Measurements from ENCODE around the gene CEP104. TPM values are rescaled to one million over a fixed set of nuclear protein-coding genes. Genes with fewer than 3 reads are reported as not detected.
"Not testable (repeated sequence)": the region's sequence is repeated elsewhere in the genome, so short reads cannot be mapped to it uniquely, and the experiment has no call there.

Gene CEP104
- total RNA-seq, 1 experiment from 2014 or later = 74.1 TPM

GRCh38 chr1:3803905-3804626 lies 52.9 kb downstream of the CEP104 start:
- ChIA-PET CTCF (interaction anchor here (0.6 to 0.7 kb wide), 4 partner anchors 29 to 1751 kb away, joined by 3 to 5 read pairs (median 4); no protein-coding TSS in a partner anchor), POLR2A (no interaction called here)
- H3K27me3 Mint-ChIP-seq (ENCODE audit: insufficient read depth, unreplicated experiment) = peaks cover 9% of the 10 kb centered on the region

DNA sequence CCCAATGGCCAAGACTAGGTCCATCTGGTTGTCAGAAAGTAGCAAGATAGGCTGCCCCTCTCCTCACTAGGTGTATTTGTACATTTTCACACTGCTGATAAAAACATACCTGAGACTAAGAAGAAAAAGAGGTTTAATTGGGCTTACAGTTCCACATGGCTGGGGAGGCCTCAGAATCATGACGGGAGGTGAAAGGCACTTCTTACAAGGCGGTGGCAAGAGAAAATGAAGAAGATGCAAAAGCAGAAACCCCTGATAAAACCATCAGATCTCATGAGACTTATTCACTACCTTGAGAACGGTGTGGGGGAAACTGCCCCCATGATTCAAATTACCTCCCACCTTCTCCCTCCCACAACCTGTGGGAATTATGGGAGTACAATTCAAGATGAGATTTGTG lies 56.2 kb downstream of the CEP104 start:
- BruUV-seq (replicated peaks); H3K36me3 Mint-ChIP-seq (ENCODE audit: insufficient read depth, unreplicated experiment); intact Hi-C loops (cut with micrococcal nuclease); H3K4me3 Mint-ChIP-seq (ENCODE audit: unreplicated experiment); DNase-seq (ENCODE audit: unreplicated experiment); H3K27ac Mint-ChIP-seq (ENCODE audit: low read depth, unreplicated experiment); H3K9me3 Mint-ChIP-seq (ENCODE audit: unreplicated experiment); POLR2A ChIA-PET; H3K27me3 Mint-ChIP-seq (ENCODE audit: insufficient read depth, unreplicated experiment): not testable (repeated sequence)
- peaks cover 14% of the 10 kb centered on the region for H3K4me1 Mint-ChIP-seq (ENCODE audit: insufficient read depth, unreplicated experiment)
- CTCF ChIA-PET = interaction anchor here (0.6 kb wide), 1 partner anchor 120 kb away, joined by 4 read pairs; no protein-coding TSS in a partner anchor

More at GRCh38 chr1:3803905-3804626, 52.9 kb downstream of the CEP104 start:
- H3K4me1 Mint-ChIP-seq (ENCODE audit: insufficient read depth, unreplicated experiment) = peaks cover 5% of the 10 kb centered on the region
- TF ChIP-seq, protein P1, sequence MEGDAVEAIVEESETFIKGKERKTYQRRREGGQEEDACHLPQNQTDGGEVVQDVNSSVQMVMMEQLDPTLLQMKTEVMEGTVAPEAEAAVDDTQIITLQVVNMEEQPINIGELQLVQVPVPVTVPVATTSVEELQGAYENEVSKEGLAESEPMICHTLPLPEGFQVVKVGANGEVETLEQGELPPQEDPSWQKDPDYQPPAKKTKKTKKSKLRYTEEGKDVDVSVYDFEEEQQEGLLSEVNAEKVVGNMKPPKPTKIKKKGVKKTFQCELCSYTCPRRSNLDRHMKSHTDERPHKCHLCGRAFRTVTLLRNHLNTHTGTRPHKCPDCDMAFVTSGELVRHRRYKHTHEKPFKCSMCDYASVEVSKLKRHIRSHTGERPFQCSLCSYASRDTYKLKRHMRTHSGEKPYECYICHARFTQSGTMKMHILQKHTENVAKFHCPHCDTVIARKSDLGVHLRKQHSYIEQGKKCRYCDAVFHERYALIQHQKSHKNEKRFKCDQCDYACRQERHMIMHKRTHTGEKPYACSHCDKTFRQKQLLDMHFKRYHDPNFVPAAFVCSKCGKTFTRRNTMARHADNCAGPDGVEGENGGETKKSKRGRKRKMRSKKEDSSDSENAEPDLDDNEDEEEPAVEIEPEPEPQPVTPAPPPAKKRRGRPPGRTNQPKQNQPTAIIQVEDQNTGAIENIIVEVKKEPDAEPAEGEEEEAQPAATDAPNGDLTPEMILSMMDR (IDR thresholded peaks at IDR 0.05; ENCODE audit: unreplicated experiment) = no peak
- no TSS peak for BruUV-seq (replicated peaks)
- DNase-seq (ENCODE audit: unreplicated experiment) = no peak
- no peak overlapping the region for H3K4me3 Mint-ChIP-seq (ENCODE audit: unreplicated experiment)
- H3K9me3 Mint-ChIP-seq (ENCODE audit: unreplicated experiment) = no peaks in the 10 kb centered on the region
- intact Hi-C loops (cut with micrococcal nuclease) = no loop called here
- no peaks in the 10 kb centered on the region for H3K36me3 Mint-ChIP-seq (ENCODE audit: insufficient read depth, unreplicated experiment)
- no peak overlapping the region for H3K27ac Mint-ChIP-seq (ENCODE audit: low read depth, unreplicated experiment)

DNA sequence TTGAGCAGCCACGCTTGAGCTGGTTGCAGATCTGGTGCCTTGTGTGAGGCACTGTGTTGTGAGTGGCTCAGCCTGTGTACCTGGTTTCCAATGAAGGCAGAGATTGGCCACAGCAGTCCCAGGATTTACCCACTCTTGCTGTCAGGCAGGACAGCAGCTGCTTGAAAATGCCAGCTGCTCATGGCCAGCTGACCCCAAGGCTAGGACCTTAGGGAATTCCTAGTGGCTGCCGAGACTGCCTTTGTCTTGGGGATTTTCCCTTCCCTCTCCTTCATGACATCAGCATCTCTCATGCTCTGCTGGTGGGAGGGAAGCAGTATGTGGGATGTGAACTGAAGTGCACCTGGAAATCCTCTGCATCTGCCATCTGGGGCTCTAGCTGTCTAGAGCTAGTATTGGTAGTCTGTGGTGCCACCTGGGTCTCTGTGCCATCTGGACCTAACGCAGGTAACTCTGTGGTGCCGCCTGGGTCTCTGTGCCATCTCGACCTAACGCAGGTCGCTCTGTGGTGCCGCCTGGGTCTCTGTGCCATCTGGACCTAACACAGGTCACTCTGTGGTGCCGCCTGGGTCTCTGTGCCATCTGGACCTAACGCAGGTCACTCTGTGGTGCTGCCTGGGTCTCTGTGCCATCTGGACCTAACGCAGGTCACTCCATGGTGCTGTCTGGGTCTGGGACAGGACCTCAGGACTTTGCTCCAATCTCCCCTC lies 56.9 kb downstream of the CEP104 start:
- Mint-ChIP-seq H3K27me3 (ENCODE audit: insufficient read depth, unreplicated experiment) (peaks cover 9% of the 10 kb centered on the region), H3K4me1 (ENCODE audit: insufficient read depth, unreplicated experiment) (peaks cover 14% of the 10 kb centered on the region), H3K27ac (ENCODE audit: low read depth, unreplicated experiment) (no peak overlapping the region), H3K4me3 (ENCODE audit: unreplicated experiment) (no peak overlapping the region), H3K36me3 (ENCODE audit: insufficient read depth, unreplicated experiment) (peaks cover 9% of the 10 kb centered on the region), H3K9me3 (ENCODE audit: unreplicated experiment) (no peaks in the 10 kb centered on the region)
- intact Hi-C loops (cut with micrococcal nuclease) = loop anchor here (5.0 kb wide), 1 partner anchor 178 kb away; no protein-coding TSS in a partner anchor
- ChIA-PET POLR2A (no interaction called here), CTCF (interaction anchor here (0.6 to 1.1 kb wide), 4 partner anchors 8 to 45 kb away, joined by 3 read pairs; no protein-coding TSS in a partner anchor)
- DNase-seq (ENCODE audit: unreplicated experiment) = no peak
- no TSS peak for BruUV-seq (replicated peaks)
- TF ChIP-seq, protein P1 (IDR thresholded peaks at IDR 0.05; ENCODE audit: unreplicated experiment) = no peak

DNA sequence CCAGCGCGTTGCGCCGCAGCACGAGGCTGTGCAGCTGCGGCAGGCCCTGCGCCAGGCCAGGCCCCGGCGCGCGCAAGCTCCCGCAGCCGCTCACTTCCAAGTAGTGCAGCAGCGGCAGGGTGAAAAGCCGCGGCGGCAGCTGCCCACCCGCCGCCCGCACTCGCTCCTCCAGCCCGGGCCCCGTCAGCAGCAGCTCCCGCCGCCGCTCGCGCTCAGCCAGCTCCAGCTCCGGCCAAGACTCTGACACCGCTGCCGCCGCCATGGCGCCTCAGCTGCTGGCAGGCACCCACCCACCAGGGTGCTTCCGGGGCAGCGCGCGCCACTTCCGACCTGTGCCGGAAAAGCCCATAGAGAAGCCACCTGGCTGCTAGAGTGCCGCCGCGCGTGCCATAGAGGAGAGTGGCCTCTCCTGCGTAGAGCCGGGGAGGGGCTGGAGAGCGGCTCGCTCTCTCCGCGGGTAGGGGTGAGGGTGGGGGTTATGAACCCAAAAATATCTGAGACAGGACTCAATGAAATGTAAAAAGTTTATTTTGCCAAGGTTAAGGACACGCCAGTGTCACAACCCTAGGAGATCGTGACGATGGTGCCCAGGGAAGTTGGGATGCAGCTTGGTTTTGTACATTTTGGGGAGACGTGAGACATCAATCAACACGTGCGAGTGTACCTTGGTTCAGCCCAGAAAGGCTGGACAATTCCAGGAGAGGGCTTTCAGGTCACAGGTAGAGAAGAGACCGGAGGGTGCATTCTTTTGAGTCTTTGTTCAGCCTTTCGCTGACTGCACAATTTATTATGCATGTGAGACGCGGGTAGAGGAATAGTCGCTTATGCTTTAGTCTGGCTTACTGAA lies 60.6 kb downstream of the CEP104 start, which contains the start of gene LRRC47:
LRRC47 (minus strand) TSS at position 284 of the 847 bp plus-strand sequence; CDS start at position 262, 22 bp downstream.
- peak within 1 kb of the TSS; percentile 89 for H3K27ac Mint-ChIP-seq (ENCODE audit: low read depth, unreplicated experiment)
- POLR2A ChIA-PET = interaction anchor here (0.6 to 4.6 kb wide), 19 partner anchors 10 to 1272 kb away, joined by 3 to 20 read pairs (median 4); partner anchors contain the start of genes C1orf174, CCDC27, CEP104 and DFFB
- H3K27me3 Mint-ChIP-seq (ENCODE audit: insufficient read depth, unreplicated experiment) = peaks cover 5% of the 10 kb centered on the region
- intact Hi-C loops (cut with micrococcal nuclease) = loop anchor here (5.0 kb wide), 1 partner anchor 174 kb away; no protein-coding TSS in a partner anchor
- DNase-seq (ENCODE audit: unreplicated experiment) = peak; percentile 92
- CTCF ChIA-PET = interaction anchor here (0.7 to 2.2 kb wide), 3 partner anchors 21 to 168 kb away, joined by 3 to 5 read pairs (median 3); partner anchors contain the start of genes CEP104 and DFFB
- TSS peak; percentile 88 for BruUV-seq (replicated peaks)
- H3K4me1 Mint-ChIP-seq (ENCODE audit: insufficient read depth, unreplicated experiment) = peaks cover 19% of the 10 kb centered on the region
- H3K36me3 Mint-ChIP-seq (ENCODE audit: insufficient read depth, unreplicated experiment) = peaks cover 29% of the 10 kb centered on the region
- H3K4me3 Mint-ChIP-seq (ENCODE audit: unreplicated experiment) = peak within 1 kb of the TSS; percentile 94
- TF ChIP-seq, protein P1 (IDR thresholded peaks at IDR 0.05; ENCODE audit: unreplicated experiment) = no peak
- no peaks in the 10 kb centered on the region for H3K9me3 Mint-ChIP-seq (ENCODE audit: unreplicated experiment)

All from MCF 10A (cell line).